ENCODE measurements around the gene ITIH4.

DNA sequence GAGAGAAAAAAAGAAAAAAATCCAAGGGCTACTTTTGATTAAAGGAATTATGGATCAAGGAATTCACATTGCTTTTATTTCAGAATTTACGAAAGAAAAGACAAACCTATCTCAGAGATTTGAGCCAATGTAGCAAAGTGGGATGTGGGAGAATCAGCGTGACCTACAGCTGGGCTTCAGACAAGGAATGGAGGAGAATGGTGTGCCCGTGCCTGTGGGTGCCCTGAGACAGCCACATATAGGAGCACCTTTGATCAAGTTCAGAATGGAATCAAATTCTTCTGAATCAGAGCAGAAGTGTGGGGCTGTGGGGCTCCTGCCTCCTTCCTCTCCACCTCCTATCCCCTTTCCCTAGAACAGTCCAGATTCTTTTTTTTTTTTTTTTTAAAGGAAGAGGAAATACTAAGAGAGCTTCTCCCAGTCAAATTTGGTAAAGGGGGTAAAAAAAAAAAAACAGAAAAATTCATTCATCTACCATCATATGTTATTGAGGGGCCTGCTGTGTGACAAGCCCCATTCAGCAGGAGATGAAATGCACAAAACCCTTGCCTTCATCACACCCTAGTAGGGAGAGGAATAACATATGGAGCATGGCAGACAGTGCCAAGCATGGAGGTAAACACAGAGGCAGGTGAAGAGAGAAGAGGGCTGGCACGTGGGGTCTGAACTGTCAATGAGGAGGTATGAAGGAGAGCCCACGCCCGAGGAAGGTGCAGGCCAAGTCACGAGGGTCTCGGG is 29.4 kb upstream of the ITIH4 start:
- no peak for TF ChIP-seq POLR2AphosphoS5 (IDR thresholded peaks at IDR 0.05; ENCODE audit: low read depth, low read length)
- TF ChIP-seq TAF1 (IDR thresholded peaks at IDR 0.05; ENCODE audit: low read depth, low read length), result no peak
- TF ChIP-seq SPI1 (IDR thresholded peaks at IDR 0.05; ENCODE audit: low read depth, low read length), result no peak
- TF ChIP-seq POLR2A (IDR thresholded peaks at IDR 0.05; ENCODE audit: low read depth, low read length), result no peak
- TF ChIP-seq PAX5 (IDR thresholded peaks at IDR 0.05; ENCODE audit: insufficient read depth, low read length, severe bottlenecking), result no peak
